Measurements from ENCODE around the gene CHPF.
A peak's percentile ranks its signal among the peaks of the same experiment; 100 is the strongest.

The CHPF gene

GRCh38 chr2:219511547-219512325 is 31.9 kb downstream of the CHPF start:
- no peak for DNase-seq

- no peak for DNase-seq
Measured at GRCh38 chr2:219510512-219511135, 33.0 kb downstream of the CHPF start.

DNA sequence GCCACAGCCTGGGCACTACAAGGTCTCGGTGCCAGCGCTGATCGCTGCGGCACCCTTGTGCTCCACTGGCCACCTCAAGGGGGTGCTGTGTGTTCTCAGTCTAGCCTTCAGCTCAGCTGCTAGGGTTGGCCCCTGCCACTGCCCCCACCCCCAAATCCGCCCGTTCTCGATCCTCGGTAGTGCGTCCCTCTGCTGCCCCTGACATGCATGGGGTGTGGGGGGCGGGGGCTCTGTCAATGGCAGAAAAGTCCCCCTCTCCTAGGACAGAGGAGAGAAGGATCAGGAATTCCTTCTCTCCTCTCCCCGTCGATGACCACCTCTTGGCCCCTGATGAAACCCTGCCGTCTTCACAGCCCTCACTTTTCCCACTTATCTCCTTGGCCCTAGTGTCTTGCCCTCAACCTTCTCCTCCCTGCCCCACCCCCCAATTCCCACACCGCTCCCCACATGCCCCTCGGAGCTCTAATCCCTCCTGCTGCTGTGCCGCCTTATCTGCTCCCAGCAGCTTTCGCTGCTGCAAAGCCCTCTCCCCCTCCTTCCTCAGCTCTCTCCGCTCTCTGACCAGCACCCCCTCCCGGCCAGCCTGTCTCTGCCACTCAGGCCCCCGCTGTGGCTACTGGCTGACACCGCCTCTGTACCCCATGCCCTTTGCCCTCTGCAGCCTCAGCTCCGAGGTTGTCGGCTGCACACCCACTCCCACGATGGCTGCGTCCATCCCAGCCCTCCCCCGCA is 33.7 kb downstream of the CHPF start:
- DNase-seq = peak; percentile 80

DNA sequence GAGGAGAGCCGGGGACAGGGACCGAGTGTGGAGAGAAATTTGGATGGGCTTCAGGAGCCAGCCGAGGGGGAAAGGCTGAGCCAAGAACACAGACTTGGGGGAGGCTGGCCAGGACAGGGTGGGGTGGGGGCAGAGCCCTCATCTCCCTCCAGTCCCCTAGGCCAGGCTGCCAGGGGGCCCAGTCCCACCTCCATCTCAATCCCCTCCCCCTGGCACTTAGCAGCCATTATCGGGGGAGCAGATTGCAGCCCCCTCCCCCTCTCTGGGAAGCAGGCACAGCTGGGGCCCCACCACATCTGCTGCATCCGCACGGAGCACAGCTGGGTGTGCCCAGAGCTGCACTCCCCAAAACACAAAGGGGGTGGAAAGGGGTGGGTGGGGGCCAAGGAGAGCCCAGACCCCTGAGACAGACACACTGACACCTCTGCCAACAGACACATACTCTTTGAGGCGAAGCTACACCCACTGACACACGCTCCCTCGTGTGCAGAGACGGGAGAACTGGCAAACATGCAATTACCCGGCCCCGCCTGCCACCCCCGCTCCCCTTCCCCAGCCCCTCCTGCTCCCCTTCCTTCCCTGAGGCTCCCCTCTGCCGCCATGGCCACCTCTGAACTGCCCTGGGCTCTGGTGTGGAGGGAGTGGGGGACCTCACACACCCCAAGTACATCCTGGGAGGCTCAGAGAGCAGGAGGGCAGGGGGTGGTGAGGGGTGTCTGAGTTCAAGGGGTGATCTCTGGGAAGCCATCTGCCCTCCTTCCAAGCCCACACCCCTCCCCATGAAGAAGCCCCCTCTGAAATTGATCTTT is 34.4 kb downstream of the CHPF start:
- DNase-seq = no peak

DNA sequence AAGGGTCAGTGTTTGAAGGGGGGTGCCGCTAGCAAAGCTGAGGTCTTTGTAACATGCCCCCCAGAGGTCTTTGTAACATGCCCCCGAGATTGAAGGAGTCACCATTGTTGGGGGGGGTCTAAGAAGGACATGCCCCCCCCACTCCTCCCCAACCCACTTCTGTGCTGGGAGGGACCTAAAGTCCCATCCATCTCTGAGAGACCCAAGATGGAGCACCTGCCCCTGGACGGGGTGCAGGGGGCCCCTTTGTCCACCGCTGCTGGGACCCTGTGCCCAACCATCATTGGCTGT is 35.2 kb downstream of the CHPF start:
- DNase-seq = no peak

GRCh38 chr2:219507581-219508443 is 35.8 kb downstream of the CHPF start:
- no peak for DNase-seq

GRCh38 chr2:219506802-219507526 is 36.6 kb downstream of the CHPF start:
- no peak for DNase-seq

GRCh38 chr2:219506153-219506801 is 37.3 kb downstream of the CHPF start:
- no peak for DNase-seq

- no peak for DNase-seq
Measured at GRCh38 chr2:219505585-219505984, 38.0 kb downstream of the CHPF start.

- DNase-seq = no peak
Measured at GRCh38 chr2:219502618-219503017, 41.0 kb downstream of the CHPF start.

DNA sequence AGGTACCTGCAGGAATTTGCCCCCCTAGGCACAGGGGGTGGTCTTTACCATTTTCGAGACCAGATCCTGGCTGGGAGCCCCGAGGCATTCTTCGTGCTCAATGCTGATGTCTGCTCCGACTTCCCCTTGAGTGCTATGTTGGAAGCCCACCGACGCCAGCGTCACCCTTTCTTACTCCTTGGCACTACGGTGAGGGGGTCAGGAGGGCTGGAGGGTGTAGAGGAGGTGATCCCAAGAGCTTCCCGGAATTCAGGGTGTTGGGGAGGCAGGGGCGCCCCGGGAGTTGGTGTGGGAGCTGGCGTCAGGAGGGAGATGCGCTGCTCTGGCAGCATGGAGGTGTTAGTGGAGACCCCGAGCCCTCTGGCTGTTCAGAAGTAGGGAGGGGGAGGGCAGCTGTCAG is 41.8 kb downstream of the CHPF start:
- DNase-seq = no peak

DNA sequence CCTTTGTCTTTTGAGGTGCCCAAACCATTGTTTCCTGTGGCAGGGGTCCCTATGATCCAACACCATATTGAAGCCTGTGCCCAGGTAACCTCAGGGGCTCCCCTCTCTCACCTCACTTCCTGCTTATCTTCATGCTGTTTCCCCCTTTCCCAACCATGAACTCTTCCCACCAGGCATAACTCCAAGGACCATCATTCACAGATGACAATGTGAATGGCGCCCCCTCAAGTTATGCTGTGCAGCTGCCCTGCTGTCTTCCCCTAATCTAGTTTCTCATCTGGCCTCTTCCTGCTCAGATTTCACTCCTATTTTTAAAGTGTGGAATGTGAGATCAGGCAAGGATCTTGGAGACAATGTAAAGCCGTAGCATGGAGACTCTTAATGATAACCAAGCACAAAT is 43.5 kb downstream of the CHPF start:
- DNase-seq = no peak

GRCh38 chr2:219499555-219499954 is 44.1 kb downstream of the CHPF start:
- no peak for DNase-seq

DNA sequence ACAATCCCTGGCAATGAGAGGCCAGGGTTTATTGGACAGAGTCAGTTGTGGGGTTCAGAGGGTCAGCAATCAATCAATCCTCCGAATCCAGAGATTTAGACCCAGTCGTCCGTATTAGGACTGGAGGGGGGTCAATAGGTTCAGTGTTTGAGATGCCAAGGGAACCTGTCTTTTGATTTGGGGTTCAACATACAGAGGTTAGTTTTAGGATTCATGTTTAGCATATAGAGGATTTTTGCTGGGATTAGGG is 44.6 kb downstream of the CHPF start:
- no peak for DNase-seq

- DNase-seq = peak; percentile 97
Measured at GRCh38 chr2:219498280-219499057, 45.1 kb downstream of the CHPF start, which contains the start of gene GMPPA. Gene GMPPA, plus strand, starts transcription at chr2:219498891. Its CDS starts 1,085 bp downstream, at chr2:219499976.

- DNase-seq = peak; percentile 77
Measured at GRCh38 chr2:219497495-219498279, 45.9 kb downstream of the CHPF start.

DNA sequence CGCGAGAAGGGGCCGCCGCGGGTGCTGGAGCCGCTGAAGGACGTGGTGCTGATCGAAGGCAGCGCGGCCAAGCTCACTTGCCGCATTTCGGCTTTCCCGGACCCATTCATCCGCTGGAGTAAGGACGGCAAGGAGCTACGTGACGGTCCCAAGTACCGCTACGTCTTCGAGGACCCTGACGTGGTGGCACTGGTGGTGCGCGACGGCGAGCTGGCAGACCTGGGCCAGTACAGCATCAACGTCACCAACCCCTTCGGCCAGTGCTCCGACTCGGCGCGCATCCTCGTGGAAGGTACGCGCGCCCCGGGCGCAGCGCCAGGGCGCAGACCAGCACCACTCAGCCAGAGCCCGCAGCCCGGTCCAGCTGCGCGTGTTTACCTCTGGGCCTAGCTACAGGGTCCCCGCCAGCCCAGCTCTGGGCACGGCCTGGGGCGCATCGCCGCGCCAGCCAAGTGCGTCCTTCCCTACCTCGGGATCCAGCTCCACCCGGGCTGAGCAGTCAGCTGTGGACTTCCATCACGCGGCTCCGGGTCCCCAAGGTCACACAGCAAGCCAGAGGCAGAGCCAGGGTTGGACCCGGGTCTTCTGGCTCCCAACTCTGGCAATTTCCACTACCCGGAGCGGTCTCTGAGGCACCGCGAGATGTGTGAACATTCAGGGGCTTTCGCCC is 46.6 kb downstream of the CHPF start:
- DNase-seq = no peak

DNA sequence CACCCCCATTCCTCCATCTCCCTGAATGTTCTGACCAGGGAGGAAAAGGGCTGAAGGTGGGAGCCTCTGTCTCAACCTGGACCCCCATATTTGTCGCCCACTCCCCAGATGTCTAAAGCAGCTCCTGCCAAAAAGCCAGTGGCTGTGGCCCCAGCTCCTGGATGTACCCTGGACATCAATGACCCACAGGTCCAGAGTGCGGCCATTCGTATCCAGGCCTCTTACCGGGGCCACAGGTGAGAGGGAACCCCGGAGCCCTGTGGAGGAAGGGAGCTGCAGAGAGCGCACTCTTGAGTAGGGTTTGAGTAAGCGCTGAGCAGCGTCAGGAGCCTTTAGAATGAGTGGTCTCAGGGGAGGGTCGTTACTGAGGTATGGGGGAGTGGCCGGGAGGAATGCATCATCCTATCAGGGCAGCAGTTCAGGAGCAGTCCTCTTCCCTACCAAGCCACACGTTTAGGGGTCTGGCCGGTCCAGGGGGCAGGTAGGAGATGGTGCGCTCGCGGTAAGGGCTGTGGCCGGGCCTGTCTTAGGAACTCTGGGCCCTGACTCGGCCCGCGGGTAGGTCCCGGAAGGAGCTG is 47.3 kb downstream of the CHPF start:
- no peak for DNase-seq

All from activated effector memory CD4-positive, alpha-beta T cell treated with anti-CD3 and anti-CD28 coated beads, Interleukin-2, amount 50 U/mL, for 16 hours (primary cell).